Measurements from ENCODE around the gene NKX6-2.
A peak's percentile ranks its signal among the peaks of the same experiment; 100 is the strongest.

DNA sequence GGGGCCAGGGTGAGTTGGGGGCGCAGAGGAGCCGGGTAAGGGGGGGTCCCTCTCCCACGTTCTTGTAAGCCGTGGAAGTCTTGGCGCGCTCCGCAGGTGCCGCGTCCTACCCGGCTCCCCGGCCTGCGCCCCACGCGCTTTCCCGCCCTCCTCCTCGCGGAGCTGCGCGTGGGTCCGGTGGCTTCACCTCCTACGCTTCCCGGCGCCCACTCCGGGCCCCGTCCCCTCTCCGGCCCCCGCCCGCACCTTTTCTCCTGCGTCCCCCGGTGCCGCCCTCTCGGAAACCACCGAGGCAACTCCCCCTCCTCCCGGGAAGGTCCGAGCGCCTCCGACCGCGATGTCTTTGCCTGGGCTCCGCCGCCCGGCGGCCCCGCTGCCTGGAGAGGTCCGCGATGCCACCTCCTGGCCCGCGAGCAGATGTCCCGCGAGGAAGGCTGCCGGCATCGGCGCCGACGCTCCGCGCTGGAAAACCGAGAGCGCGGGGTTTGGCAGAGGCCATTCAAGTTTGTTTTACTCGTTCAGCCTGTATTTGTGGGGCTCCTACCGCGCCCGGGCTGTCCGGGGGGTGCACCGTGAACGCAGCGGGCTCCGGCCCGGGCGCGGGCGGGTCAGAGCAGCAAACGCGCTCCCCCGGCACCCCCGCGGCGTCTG lies 2.4 kb upstream of the NKX6-2 start:
- TF ChIP-seq, protein P1, sequence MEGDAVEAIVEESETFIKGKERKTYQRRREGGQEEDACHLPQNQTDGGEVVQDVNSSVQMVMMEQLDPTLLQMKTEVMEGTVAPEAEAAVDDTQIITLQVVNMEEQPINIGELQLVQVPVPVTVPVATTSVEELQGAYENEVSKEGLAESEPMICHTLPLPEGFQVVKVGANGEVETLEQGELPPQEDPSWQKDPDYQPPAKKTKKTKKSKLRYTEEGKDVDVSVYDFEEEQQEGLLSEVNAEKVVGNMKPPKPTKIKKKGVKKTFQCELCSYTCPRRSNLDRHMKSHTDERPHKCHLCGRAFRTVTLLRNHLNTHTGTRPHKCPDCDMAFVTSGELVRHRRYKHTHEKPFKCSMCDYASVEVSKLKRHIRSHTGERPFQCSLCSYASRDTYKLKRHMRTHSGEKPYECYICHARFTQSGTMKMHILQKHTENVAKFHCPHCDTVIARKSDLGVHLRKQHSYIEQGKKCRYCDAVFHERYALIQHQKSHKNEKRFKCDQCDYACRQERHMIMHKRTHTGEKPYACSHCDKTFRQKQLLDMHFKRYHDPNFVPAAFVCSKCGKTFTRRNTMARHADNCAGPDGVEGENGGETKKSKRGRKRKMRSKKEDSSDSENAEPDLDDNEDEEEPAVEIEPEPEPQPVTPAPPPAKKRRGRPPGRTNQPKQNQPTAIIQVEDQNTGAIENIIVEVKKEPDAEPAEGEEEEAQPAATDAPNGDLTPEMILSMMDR (conservative IDR thresholded peaks at IDR 0.05; ENCODE audit: low read depth in 2 of 2), result peak in 1 of 2 experiments; percentile 16; a peak in 1 of 4 replicates
- TF ChIP-seq EZH2 (IDR thresholded peaks at IDR 0.05; ENCODE audit: low read depth, unreplicated experiment) (peak; percentile 86), POLR2AphosphoS5 (IDR thresholded peaks at IDR 0.05; ENCODE audit: low read depth) (no peak)
